GM23338 (cell line): ENCODE results near the gene MAP2K7. TPM values are rescaled to one million over a fixed set of nuclear protein-coding genes. Genes with fewer than 3 reads are reported as not detected.

Source experiments
- ATAC-seq: fragments of 200-7000 bp; cut with Tn5 transposase; 3 replicates; pipeline ENCODE4 v1.9.1; 2020
- DNase-seq: peaks from one replicate; pipeline ENCODE4 v3.0.0-alpha.2; 2015; ENCODE audit warnings: low spot score
- H2AFZ ChIP-seq: fragments of 200-600 bp; sonication (generic); 2 replicates; pipeline ENCODE4 v1.8.0; 2016; ENCODE audit warnings: antibody characterized with exemption, mild to moderate bottlenecking, moderate library complexity
- H3F3A ChIP-seq: fragments of 200-600 bp; sonication (generic); replicated peaks from 2 replicates; pipeline ENCODE4 v1.8.0; 2017; ENCODE audit warnings: antibody characterized with exemption, mixed run types, low read depth
- H3K27ac ChIP-seq: fragments of 200-600 bp; sonication (generic); 2 replicates; pipeline ENCODE4 v1.6.1; 2016; ENCODE audit warnings: low read depth
- H3K27me3 ChIP-seq: fragments of 200-600 bp; sonication (generic); 2 replicates; pipeline ENCODE4 v1.8.0; 2016; ENCODE audit warnings: mild to moderate bottlenecking, mixed run types, moderate library complexity; ENCODE audit not compliant: insufficient read depth
- H3K36me3 ChIP-seq: fragments of 200-600 bp; sonication (generic); 2 replicates; pipeline ENCODE4 v1.8.0; 2016; ENCODE audit warnings: mild to moderate bottlenecking; ENCODE audit not compliant: insufficient read depth
- H3K4me1 ChIP-seq: fragments of 200-600 bp; sonication (generic); 2 replicates; pipeline ENCODE4 v1.8.0; 2016; ENCODE audit warnings: mild to moderate bottlenecking, moderate library complexity; ENCODE audit not compliant: insufficient read depth
- H3K4me2 ChIP-seq: fragments of 200-600 bp; sonication (generic); 2 replicates; pipeline ENCODE4 v1.7.1; 2017; ENCODE audit warnings: mixed run types
- H3K4me3 ChIP-seq: fragments of 200-600 bp; sonication (generic); 2 replicates; pipeline ENCODE4 v1.6.1; 2016; ENCODE audit warnings: mixed run types
- H3K79me2 ChIP-seq: fragments of 200-600 bp; sonication (generic); replicated peaks from 2 replicates; pipeline ENCODE4 v1.8.0; 2017; ENCODE audit warnings: mild to moderate bottlenecking; ENCODE audit not compliant: insufficient read depth
- H3K9me2 ChIP-seq: fragments of 200-600 bp; sonication (generic); 2 replicates; pipeline ENCODE4 v1.8.0; 2017; ENCODE audit not compliant: insufficient read depth
- H4K20me1 ChIP-seq: fragments of 200-600 bp; sonication (generic); replicated peaks from 2 replicates; pipeline ENCODE4 v1.8.0; 2017; ENCODE audit warnings: mild to moderate bottlenecking; ENCODE audit not compliant: insufficient read depth
- H3K27ac Mint-ChIP-seq: 2 replicates; pipeline ENCODE4 v1.8.0; 2020; ENCODE audit warnings: inconsistent platforms, mild to moderate bottlenecking, moderate library complexity, mixed read lengths
- H3K27me3 Mint-ChIP-seq: 3 replicates; pipeline ENCODE4 v1.8.0; 2022; ENCODE audit warnings: low read depth, mild to moderate bottlenecking, moderate library complexity, mixed read lengths, inconsistent platforms; ENCODE audit not compliant: insufficient read depth, poor library complexity
- H3K36me3 Mint-ChIP-seq: 3 replicates; pipeline ENCODE4 v1.8.0; 2021; ENCODE audit warnings: low read depth, mild to moderate bottlenecking, inconsistent platforms, moderate library complexity, mixed read lengths
- H3K4me1 Mint-ChIP-seq: 3 replicates; pipeline ENCODE4 v1.8.0; 2020; ENCODE audit warnings: mild to moderate bottlenecking, inconsistent platforms, mixed read lengths
- H3K4me3 Mint-ChIP-seq: 3 replicates; pipeline ENCODE4 v1.8.0; 2021; ENCODE audit warnings: moderate library complexity, mild to moderate bottlenecking, inconsistent platforms, mixed read lengths
- H3K9me3 Mint-ChIP-seq: 3 replicates; pipeline ENCODE4 v1.8.0; 2020; ENCODE audit warnings: moderate library complexity, mild to moderate bottlenecking, inconsistent platforms, mixed read lengths
- CREB1 ChIP-seq: fragments of 250-450 bp; sonication (Bioruptor Pico); IDR thresholded peaks from 2 replicates; pipeline ENCODE4 v1.5.0; 2020; ENCODE audit warnings: low read depth, mild to moderate bottlenecking, moderate library complexity
- CTCF ChIP-seq, 2 experiments: fragments of 200-600 bp in 1 of 2; sonication (generic) in 1 of 2; conservative IDR thresholded peaks; 2 replicates each; pipeline versions ENCODE4 v1.5.1 to v1.6.1; 2016 to 2017; ENCODE audit warnings: antibody characterized with exemption in 2 of 2, low read depth in 2 of 2, mild to moderate bottlenecking in 2 of 2, moderate library complexity in 1 of 2
- ETS1 ChIP-seq: IDR thresholded peaks from 2 replicates; pipeline ENCODE4 v1.6.1; 2016; ENCODE audit warnings: antibody characterized with exemption
- EZH2 ChIP-seq: fragments of 200-600 bp; sonication (generic); IDR thresholded peaks from one replicate; pipeline ENCODE4 v1.8.0; 2017; ENCODE audit warnings: antibody characterized with exemption, mild to moderate bottlenecking, low read depth; ENCODE audit not compliant: unreplicated experiment
- EZH2phosphoT487 ChIP-seq: fragments of 200-600 bp; sonication (generic); IDR thresholded peaks from one replicate; pipeline ENCODE4 v1.8.1; 2018; ENCODE audit warnings: antibody characterized with exemption; ENCODE audit not compliant: unreplicated experiment
- JUNB ChIP-seq: IDR thresholded peaks from one replicate; pipeline ENCODE4 v1.6.1; 2016; ENCODE audit warnings: antibody characterized with exemption; ENCODE audit not compliant: unreplicated experiment
- NANOG ChIP-seq: IDR thresholded peaks from 2 replicates; pipeline ENCODE4 v1.6.1; 2016; ENCODE audit warnings: antibody characterized with exemption, borderline replicate concordance
- POLR2AphosphoS5 ChIP-seq: IDR thresholded peaks from 2 replicates; pipeline ENCODE4 v1.6.1; 2016; ENCODE audit warnings: antibody characterized with exemption, low read depth
- REST ChIP-seq: IDR thresholded peaks from one replicate; pipeline ENCODE4 v1.6.1; 2018; ENCODE audit warnings: antibody characterized with exemption; ENCODE audit not compliant: unreplicated experiment
- STAT1 ChIP-seq: IDR thresholded peaks from one replicate; pipeline ENCODE4 v1.6.1; 2016; ENCODE audit warnings: antibody characterized with exemption; ENCODE audit not compliant: unreplicated experiment
- ZNF114 ChIP-seq: fragments of 250-450 bp; sonication (Bioruptor Pico); IDR thresholded peaks from 2 replicates; pipeline ENCODE4 v1.5.0; 2020; ENCODE audit warnings: mild to moderate bottlenecking, moderate library complexity
- ZNF331 ChIP-seq: fragments of 250-450 bp; sonication (Bioruptor Pico); IDR thresholded peaks from 2 replicates; pipeline ENCODE4 v1.5.0; 2020; ENCODE audit warnings: low read depth, mild to moderate bottlenecking, moderate library complexity
- ZNF462 ChIP-seq: fragments of 250-450 bp; sonication (Bioruptor Pico); IDR thresholded peaks from 2 replicates; pipeline ENCODE4 v1.5.0; 2020; ENCODE audit warnings: mild to moderate bottlenecking, moderate library complexity
- polyA plus RNA-seq: library from polyadenylated mRNA; unstranded; fragments of >200 nt; fragmentation: Nextera tagmentation; extraction: Ambion mirVana; gene quantifications from 2 replicates; pipeline ENCODE4 v1.2.1, GENCODE V29; 2016
- total RNA-seq: library from RNA; depleted of rRNA; stranded (reverse); fragments of >200 nt; shearing (Covaris generic); gene quantifications from 2 replicates; pipeline ENCODE4 v1.2.3, GENCODE V29; 2014

The MAP2K7 gene
- total and polyA plus RNA-seq, 2 experiments from 2014 or later: 11.3 to 22.6 TPM

GRCh38 chr19:7904074-7905020 is 670 bp downstream of the MAP2K7 start:
- Histone ChIP-seq H3K4me1 (peaks cover 11% of the 10 kb centered on the region), H3K4me2 (peak overlapping the region; percentile 88), H3K4me3 (peak overlapping the region; percentile 91), H4K20me1 (no peaks in the 10 kb centered on the region; the same call in 1 of the 2 replicates), H3K9me2 (no peaks in the 10 kb centered on the region), H3K27ac (no peak overlapping the region), H3K79me2 (peaks cover 32% of the 10 kb centered on the region), H3F3A (peaks cover 8% of the 10 kb centered on the region; the same call in 1 of the 2 replicates), H2AFZ (no peak overlapping the region), H3K27me3 (no peaks in the 10 kb centered on the region), H3K36me3 (no peaks in the 10 kb centered on the region; the same call in 1 of the 2 replicates)
- DNase-seq (peak; percentile 49), ATAC-seq (peak; percentile 2)
- peaks cover 19% of the 10 kb centered on the region for H3K4me1 Mint-ChIP-seq
- H3K9me3 Mint-ChIP-seq: peaks cover 6% of the 10 kb centered on the region; the same call in 1 of the 3 replicates
- peak overlapping the region; percentile 18 for H3K27ac Mint-ChIP-seq
- peaks cover 29% of the 10 kb centered on the region for H3K27me3 Mint-ChIP-seq
- peaks cover 11% of the 10 kb centered on the region; the same call in 1 of the 3 replicates for H3K36me3 Mint-ChIP-seq
- peak overlapping the region; percentile 91 for H3K4me3 Mint-ChIP-seq
- TF ChIP-seq ZNF462 (CRISPR knock-in tag): no peak
- no peak for TF ChIP-seq EZH2
- no peak for TF ChIP-seq CREB1 (CRISPR knock-in tag)
- no peak for TF ChIP-seq STAT1
- TF ChIP-seq ZNF114 (CRISPR knock-in tag): no peak
- no peak for TF ChIP-seq EZH2phosphoT487
- TF ChIP-seq REST: no peak
- no peak for TF ChIP-seq ETS1
- no peak for TF ChIP-seq POLR2AphosphoS5
- TF ChIP-seq JUNB: no peak
- TF ChIP-seq ZNF331 (CRISPR knock-in tag): no peak
- no peak for TF ChIP-seq CTCF (conservative IDR thresholded peaks at IDR 0.05; ENCODE audit: low read depth in 2 of 2)
- no peak for TF ChIP-seq NANOG
